H54 (cell line): Measurements from ENCODE around the gene HOXA3.

Source experiments
- DNase-seq: peaks from one replicate; pipeline ENCODE4 v3.0.0; 2011; ENCODE audit warnings: low spot score, mixed read lengths; ENCODE audit not compliant: insufficient read length
- FAIRE-seq: peaks from 3 replicates; lab custom pipeline; 2011; peaks lifted over from hg19 to GRCh38; lab: Jason Lieb, UNC
- POLR2A ChIP-seq: IDR thresholded peaks from 2 replicates; pipeline ENCODE4 v1.6.1; 2011; ENCODE audit warnings: low read depth, mild to moderate bottlenecking, low read length

The HOXA3 gene

DNA sequence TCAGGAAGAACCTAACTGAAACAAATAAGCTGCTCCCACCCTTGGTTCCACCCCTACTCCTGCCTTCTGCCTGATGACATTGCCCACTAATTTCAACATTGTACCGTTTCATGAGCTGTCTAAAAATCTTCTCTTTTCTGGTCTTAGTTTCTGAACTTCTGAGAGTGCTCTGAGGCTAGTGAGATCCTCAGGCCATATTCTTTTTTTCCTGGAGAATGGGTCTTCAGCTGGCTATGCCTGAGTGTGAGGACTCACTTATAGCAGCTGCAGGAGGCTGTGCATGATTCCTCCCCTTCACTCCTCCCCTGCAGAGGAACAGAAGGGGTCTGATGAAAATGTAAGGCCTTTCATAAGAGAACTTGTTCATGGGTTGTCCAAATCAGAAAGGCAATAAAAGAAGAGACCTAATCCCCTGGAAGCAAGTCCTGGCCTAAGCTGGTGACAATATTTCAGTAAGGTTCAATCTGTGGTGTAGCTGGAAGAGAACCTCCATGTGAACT lies 32.9 kb downstream of the HOXA3 start:
- FAIRE-seq (no peak), DNase-seq (no peak)
- no peak for TF ChIP-seq POLR2A

DNA sequence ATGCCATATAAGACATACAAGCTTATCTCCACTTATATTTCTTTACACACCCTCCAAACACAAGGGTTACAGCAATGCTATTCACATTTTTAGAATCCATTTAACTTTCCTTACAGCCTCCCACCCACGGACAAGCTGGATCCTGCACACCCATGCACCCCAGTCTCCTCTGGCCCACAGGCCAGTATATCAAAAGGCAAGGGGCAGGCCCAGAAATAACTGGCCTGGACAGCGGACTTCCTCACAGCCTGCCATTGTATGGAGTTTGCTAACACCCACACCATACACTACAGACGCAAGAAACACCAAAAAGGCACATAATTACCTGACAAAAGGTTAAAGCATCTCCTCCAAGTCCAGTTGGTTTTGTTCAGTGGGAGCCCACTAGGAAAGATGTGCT lies 33.8 kb downstream of the HOXA3 start:
- no peak for FAIRE-seq
- DNase-seq: no peak
- TF ChIP-seq POLR2A: no peak

- DNase-seq (no peak), FAIRE-seq (no peak)
- no peak for TF ChIP-seq POLR2A
Observed at GRCh38 chr7:27117887-27118491, 34.4 kb downstream of the HOXA3 start.

GRCh38 chr7:27116962-27117886 lies 35.2 kb downstream of the HOXA3 start:
- DNase-seq (no peak), FAIRE-seq (no peak)
- TF ChIP-seq POLR2A: no peak

DNA sequence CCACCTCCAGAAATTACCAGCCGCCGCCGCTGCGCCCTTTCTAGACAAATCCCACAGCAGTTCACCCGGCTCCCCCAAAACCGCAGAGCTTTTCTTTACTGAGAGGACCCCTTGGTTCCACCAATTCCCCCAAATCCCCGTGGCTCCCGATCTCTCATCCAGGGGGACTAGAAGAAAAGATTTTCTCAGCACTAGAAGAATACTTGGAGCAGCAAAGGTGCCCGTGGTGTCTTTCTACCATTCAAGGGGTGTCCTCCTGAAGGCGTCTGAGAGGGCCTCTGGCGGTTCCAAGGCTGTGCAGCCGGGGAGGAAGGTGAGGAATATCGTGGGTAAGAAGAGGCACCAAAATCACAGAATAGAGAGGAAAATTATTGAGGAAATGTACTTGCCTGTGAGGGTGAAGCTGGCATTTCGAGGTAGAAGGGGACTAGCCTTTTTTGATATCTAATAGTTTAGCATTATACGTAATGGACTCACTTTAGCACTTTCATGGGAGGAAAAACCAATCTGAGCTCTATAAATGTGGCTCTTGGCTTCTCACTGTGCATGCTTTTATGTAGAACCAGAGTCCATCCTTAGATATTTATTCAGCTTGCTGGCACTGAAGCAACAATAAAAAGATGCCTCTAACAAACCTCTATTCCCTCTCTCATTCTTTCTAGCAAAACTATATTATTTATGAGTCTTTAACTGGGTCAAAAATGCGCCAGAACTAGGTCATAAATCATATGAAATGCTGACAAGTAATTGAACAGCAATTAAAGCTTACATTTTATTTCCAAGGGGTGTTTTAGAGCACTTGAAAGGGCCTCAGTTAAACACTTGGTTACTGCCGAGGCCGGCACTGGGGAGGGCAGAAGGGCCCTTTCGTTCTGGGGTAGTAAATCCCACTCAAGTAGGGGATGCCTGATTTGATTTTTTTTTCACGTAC lies 36.1 kb downstream of the HOXA3 start:
- TF ChIP-seq POLR2A: no peak
- no peak for FAIRE-seq
- no peak for DNase-seq

DNA sequence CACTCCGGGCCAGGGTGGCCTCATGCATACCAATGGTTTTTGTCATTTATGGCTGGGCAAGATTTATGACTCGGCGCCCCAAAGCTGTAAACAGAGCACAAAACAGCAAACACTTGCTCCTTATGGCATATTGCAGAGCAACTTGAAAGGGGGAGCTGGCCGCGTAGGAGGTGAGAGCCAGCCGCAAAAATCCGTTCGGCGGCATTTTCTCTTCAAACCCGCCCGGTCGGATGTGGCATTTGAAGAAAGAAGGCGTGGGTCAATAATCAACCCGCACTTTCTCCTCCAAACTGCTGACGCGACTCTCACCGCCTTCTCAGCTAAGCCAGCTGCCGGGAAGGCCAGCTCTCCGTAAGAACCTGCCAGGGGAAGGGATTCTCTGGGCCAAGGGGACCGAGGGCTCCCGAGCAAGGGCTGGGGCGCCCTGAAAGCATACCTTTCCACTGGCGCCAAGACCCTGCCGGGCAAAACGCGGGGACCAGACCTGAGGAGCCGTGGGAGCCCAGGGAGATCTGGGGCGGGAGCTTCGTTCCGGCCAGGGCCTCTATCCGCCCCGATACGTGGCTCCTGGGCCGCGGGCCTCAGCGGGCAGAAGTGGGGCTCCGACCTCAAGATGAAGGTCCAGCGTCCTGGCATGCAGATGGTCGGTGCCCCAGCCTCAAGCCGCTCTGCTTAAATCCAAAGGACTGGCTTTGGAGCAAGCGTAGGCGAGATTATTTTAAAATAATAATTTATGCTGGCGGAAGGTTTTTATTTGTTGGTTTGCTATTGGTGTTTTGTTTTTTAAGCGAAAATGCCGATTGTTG lies 37.0 kb downstream of the HOXA3 start:
- TF ChIP-seq POLR2A: no peak

GRCh38 chr7:27114881-27115220 lies 37.5 kb downstream of the HOXA3 start:
- FAIRE-seq (no peak), DNase-seq (no peak)
- no peak for TF ChIP-seq POLR2A

More for the DNA sequence above, 37.0 kb downstream of the HOXA3 start:
- FAIRE-seq (peak; percentile 75), DNase-seq (no peak)

- DNase-seq (no peak), FAIRE-seq (no peak)
- no peak for TF ChIP-seq POLR2A
Observed at GRCh38 chr7:27113991-27114769, 38.2 kb downstream of the HOXA3 start.

DNA sequence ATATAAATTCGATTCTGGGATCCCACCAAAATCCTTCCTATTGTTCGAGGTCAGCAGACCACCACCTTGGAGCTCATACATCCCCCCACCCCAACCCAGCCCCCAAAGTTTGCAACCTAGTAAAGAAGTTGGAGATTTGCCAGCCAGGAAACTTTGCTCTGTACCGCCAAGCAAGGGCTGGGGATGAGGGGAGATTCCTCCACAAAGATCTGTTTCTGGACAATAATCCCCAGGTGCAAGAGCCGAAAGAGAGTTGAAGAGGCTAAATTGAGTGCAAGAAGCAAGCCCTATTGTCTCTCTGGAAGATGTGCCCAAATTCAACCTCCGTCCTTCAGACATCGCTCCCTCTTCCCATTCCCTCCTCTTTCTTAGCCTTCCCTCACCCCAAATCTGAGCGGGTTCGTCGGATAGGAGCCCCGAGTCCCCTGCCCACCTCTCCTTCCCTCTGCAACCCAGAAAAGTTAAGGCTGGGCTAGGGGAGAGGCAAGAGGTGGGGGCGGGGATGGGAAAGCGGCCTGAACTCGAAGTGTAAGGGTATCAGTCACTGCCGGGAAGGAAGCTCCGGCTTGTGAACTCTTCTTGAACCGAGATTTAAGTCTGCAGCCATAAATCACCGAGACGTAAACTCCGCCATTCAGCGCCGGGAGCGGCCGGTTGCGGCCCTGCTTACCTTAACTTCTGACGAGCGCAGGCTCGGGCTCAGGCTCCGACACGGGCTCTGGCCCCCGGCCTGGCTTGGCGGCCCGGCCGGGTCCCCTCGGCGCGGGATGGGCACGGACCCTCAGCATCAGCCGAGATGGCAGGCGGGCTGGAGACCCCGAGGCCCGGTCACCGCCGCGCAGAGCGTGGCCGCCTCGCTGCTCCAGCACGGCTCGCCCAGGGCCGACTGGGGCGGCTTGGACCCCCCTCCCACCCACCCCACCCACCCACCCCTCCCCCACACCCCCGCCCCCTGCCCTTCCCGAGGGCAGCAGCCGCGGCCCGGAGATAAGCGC lies 39.1 kb downstream of the HOXA3 start:
- peak; percentile 46; the same call in 1 of the 2 replicates for TF ChIP-seq POLR2A
- peak; percentile 90 for DNase-seq
- no peak for FAIRE-seq

GRCh38 chr7:27112361-27112760 lies 40.0 kb downstream of the HOXA3 start:
- FAIRE-seq (no peak), DNase-seq (no peak)
- TF ChIP-seq POLR2A: no peak

- no peak for TF ChIP-seq POLR2A
- no peak for DNase-seq
- FAIRE-seq: no peak
Observed at GRCh38 chr7:27111751-27112277, 40.6 kb downstream of the HOXA3 start.
